Measurements from ENCODE around the gene PLCD1. TPM values are rescaled to one million over a fixed set of nuclear protein-coding genes. Genes with fewer than 3 reads are reported as not detected.

PLCD1 gene
- total RNA-seq, 1 experiment from 2014 or later: 27.1 TPM

DNA sequence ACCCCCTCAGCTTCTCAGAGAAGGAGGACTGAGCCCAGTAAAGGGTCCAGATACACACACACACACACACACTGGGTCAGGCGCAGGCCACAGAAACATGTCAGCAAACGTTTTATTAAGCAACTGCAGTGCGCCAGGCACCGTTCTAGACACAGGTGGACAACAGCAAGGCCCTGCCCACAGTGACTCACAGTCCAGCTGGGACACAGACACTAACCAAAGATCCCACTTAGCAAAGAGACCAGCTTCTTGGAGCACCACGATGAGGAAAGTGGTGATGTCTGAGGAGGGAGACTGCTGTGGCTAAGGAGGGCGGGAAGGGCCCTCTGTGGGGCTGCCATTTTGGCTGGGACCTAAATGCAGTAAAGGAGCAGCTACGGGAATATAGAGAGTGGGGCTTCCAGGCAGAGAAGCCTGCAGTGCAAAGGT is 41.7 kb downstream of the PLCD1 start:
- no peak overlapping the region for H3K27ac ChIP-seq (ENCODE audit: insufficient read length, low read depth, low read length)
- Mint-ChIP-seq H3K4me3 (no peak overlapping the region; a peak in 1 of 5 replicates), H3K27ac (no peak overlapping the region), H3K36me3 (ENCODE audit: insufficient read depth in 1 of 3, low read depth in 3 of 3) (peaks cover 0 to 3% (median 0%) of the 10 kb centered on the region in 3 experiments; a peak in 2 of 7 replicates), H3K27me3 (ENCODE audit: low read depth) (peaks cover 7% of the 10 kb centered on the region), H3K9me3 (no peaks in the 10 kb centered on the region), H3K4me1 (peaks cover 2 to 17% of the 10 kb centered on the region in 2 experiments; a peak in 2 of 4 replicates)
- H3K9ac ChIP-seq (ENCODE audit: extremely low read depth, insufficient read length, low read length): no peak overlapping the region
- H3K23me2 ChIP-seq (ENCODE audit: insufficient read length, low read depth, low read length, poor library complexity, severe bottlenecking): no peaks in the 10 kb centered on the region
- no peak overlapping the region for H3T11ph ChIP-seq (ENCODE audit: low read length)
- no peak overlapping the region for H3K14ac ChIP-seq (ENCODE audit: insufficient read depth, low read length)
- no peak overlapping the region for H3K56ac ChIP-seq (ENCODE audit: insufficient read length, low read depth, low read length)
- H3K79me2 ChIP-seq (ENCODE audit: insufficient read depth, low read length): no peaks in the 10 kb centered on the region
- H3K23ac ChIP-seq (ENCODE audit: insufficient read length, low read depth, low read length): no peak overlapping the region
- H3K18ac ChIP-seq (ENCODE audit: insufficient read length, low read depth, low read length): no peak overlapping the region
- H3K9me3 ChIP-seq (ENCODE audit: control insufficient read depth, low read depth, low read length): no peaks in the 10 kb centered on the region
- no peak overlapping the region for H2BK20ac ChIP-seq (ENCODE audit: low read depth, low read length, poor library complexity, severe bottlenecking)
- H2BK15ac ChIP-seq (ENCODE audit: low read depth, low read length): no peak overlapping the region
- H3K4me2 ChIP-seq (ENCODE audit: insufficient read depth, insufficient read length, low read length): no peak overlapping the region
- H2BK12ac ChIP-seq (ENCODE audit: insufficient read length, low read depth, low read length): no peak overlapping the region
- no peaks in the 10 kb centered on the region for H4K20me1 ChIP-seq (ENCODE audit: control insufficient read depth, insufficient read depth, insufficient read length)
- H3K4me1 ChIP-seq (ENCODE audit: insufficient read depth, low read length): no peaks in the 10 kb centered on the region
- DNase-seq: no peak
- no peak overlapping the region for H4K8ac ChIP-seq (replicated peaks; ENCODE audit: insufficient read length, low read depth, low read length)
- no peak for TF ChIP-seq CTCF (conservative IDR thresholded peaks at IDR 0.05)
- no peak overlapping the region for H2BK120ac ChIP-seq (ENCODE audit: low read depth, low read length, poor library complexity, severe bottlenecking)
- no peak overlapping the region for H2BK5ac ChIP-seq (ENCODE audit: insufficient read length, low read length)
- H2AK5ac ChIP-seq (ENCODE audit: insufficient read length, low read length): no peak overlapping the region
- no peak overlapping the region for H4K5ac ChIP-seq (ENCODE audit: insufficient read length, low read depth, low read length)
- H3K79me1 ChIP-seq (ENCODE audit: insufficient read depth, low read depth, low read length, poor library complexity, severe bottlenecking): no peaks in the 10 kb centered on the region
- no CpG with 5 or more reads among the region's 7 CpGs for WGBS (ENCODE audit: extremely low coverage, insufficient read length, low lambda C conversion rate)
- no peak overlapping the region for H4K91ac ChIP-seq (ENCODE audit: insufficient read length, low read depth, low read length)
- H3K4ac ChIP-seq (ENCODE audit: low read depth, low read length): no peak overlapping the region
- no peak overlapping the region for H2AFZ ChIP-seq (ENCODE audit: low read length)
- no peaks in the 10 kb centered on the region for H3K27me3 ChIP-seq (ENCODE audit: insufficient read depth, low read length)

Data from H9 (cell line).